ENCODE data around the gene MBOAT2. TPM values are rescaled to one million over a fixed set of nuclear protein-coding genes. Genes with fewer than 3 reads are reported as not detected.

The MBOAT2 gene
- total and polyA plus RNA-seq, 2 of the 13 experiments (the other 11 are each of a cell fraction or from before 2014, with no cell fraction given), result 0.11 to 0.36 TPM

DNA sequence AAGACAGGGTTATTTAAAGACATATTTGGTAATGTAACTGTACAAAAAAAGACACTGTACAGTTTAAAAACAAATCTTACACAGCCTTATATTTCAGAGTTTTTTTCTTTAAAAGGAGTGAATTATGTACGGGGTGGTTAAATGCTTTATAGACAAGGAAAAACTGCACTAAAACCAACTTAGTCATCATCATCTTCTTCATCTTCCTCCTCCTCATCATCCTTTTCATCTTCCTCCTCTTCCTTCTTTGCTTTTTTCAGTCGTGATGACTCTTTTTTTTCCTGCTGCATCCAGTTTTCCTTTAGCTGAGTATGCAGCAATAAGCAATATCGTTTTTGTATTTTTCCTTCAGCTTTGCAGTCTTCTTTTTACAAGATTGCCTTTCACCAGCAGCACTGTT, 14.6 kb upstream of the MBOAT2 start:
- no peaks in the 10 kb centered on the region for H3K36me3 ChIP-seq (replicated peaks in 1 of 2; ENCODE audit: control insufficient read depth in 1 of 2, insufficient read depth in 2 of 2, low read length in 2 of 2)
- in situ Hi-C loops (cut with HindIII; ENCODE audit: extremely low pct_ligation_motif_present, low pct_unique_long_range_greater_than_20kb) (no loop called here), intact Hi-C loops (cut with micrococcal nuclease; ENCODE audit: unreplicated experiment) (no loop called here)
- no peak for DNase-seq (ENCODE audit: low spot score)
- 6% methylated on average over 3 of the region's 3 CpGs for WGBS (ENCODE audit: low lambda C conversion rate)
- no peak overlapping the region for H3K9ac ChIP-seq (ENCODE audit: insufficient read depth, low read depth, low read length)
- H4K20me1 ChIP-seq (ENCODE audit: insufficient read depth, low read length), result no peaks in the 10 kb centered on the region
- H3K27me3 ChIP-seq (ENCODE audit: control insufficient read depth in 1 of 2, insufficient read depth in 2 of 2, low read length in 2 of 2), result peaks cover 0 to 23% of the 10 kb centered on the region in 2 experiments; a peak in 1 of 5 replicates
- H2AFZ ChIP-seq (ENCODE audit: low read length), result no peak overlapping the region
- H3K79me2 ChIP-seq (ENCODE audit: insufficient read depth, low read length), result no peaks in the 10 kb centered on the region
- no peak overlapping the region for H3K4me3 ChIP-seq (replicated peaks in 1 of 3; ENCODE audit: insufficient read depth in 1 of 3, low read depth in 2 of 3, low read length in 3 of 3)
- H3K4me1 ChIP-seq (ENCODE audit: insufficient read depth, low read length), result no peaks in the 10 kb centered on the region
- no peak overlapping the region for H3K27ac ChIP-seq (ENCODE audit: extremely low read length, insufficient read depth, low read length)
- ChIA-PET POLR2A (no interaction called here), CTCF (ENCODE audit: low intra/inter-chr PET ratio, low total read pairs) (no interaction called here)
- no peaks in the 10 kb centered on the region for H3K9me3 ChIP-seq (ENCODE audit: low read length)
- no peak overlapping the region for H3K4me2 ChIP-seq (ENCODE audit: low read depth, low read length)
- FAIRE-seq, result no peak
- TF ChIP-seq ZNF749 (CRISPR knock-in tag; IDR thresholded peaks at IDR 0.05; ENCODE audit: borderline replicate concordance) (no peak), ERF (CRISPR knock-in tag; IDR thresholded peaks at IDR 0.05) (no peak), ZNF891 (CRISPR knock-in tag; IDR thresholded peaks at IDR 0.05) (no peak), MED1 (CRISPR knock-in tag; IDR thresholded peaks at IDR 0.05) (no peak), ZNF607 (CRISPR knock-in tag; IDR thresholded peaks at IDR 0.05; ENCODE audit: borderline replicate concordance) (no peak), NFRKB (IDR thresholded peaks at IDR 0.05) (no peak), ELF3 (CRISPR knock-in tag; IDR thresholded peaks at IDR 0.05) (no peak), ZNF670 (CRISPR knock-in tag; IDR thresholded peaks at IDR 0.05; ENCODE audit: borderline replicate concordance) (no peak), FOSL2 (CRISPR knock-in tag; IDR thresholded peaks at IDR 0.05) (no peak), ZNF674 (CRISPR knock-in tag; IDR thresholded peaks at IDR 0.05; ENCODE audit: low read depth) (no peak), SUZ12 (IDR thresholded peaks at IDR 0.05; ENCODE audit: low read depth, low read length) (no peak), ZC3H13 (CRISPR knock-in tag; IDR thresholded peaks at IDR 0.05) (no peak), KAT2B (IDR thresholded peaks at IDR 0.05; ENCODE audit: borderline replicate concordance, low read depth, low read length) (no peak)
- TF ChIP-seq, protein P1, sequence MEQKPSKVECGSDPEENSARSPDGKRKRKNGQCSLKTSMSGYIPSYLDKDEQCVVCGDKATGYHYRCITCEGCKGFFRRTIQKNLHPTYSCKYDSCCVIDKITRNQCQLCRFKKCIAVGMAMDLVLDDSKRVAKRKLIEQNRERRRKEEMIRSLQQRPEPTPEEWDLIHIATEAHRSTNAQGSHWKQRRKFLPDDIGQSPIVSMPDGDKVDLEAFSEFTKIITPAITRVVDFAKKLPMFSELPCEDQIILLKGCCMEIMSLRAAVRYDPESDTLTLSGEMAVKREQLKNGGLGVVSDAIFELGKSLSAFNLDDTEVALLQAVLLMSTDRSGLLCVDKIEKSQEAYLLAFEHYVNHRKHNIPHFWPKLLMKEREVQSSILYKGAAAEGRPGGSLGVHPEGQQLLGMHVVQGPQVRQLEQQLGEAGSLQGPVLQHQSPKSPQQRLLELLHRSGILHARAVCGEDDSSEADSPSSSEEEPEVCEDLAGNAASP (CRISPR knock-in tag; IDR thresholded peaks at IDR 0.05; ENCODE audit: borderline replicate concordance), result no peak
- TF ChIP-seq, protein P2, sequence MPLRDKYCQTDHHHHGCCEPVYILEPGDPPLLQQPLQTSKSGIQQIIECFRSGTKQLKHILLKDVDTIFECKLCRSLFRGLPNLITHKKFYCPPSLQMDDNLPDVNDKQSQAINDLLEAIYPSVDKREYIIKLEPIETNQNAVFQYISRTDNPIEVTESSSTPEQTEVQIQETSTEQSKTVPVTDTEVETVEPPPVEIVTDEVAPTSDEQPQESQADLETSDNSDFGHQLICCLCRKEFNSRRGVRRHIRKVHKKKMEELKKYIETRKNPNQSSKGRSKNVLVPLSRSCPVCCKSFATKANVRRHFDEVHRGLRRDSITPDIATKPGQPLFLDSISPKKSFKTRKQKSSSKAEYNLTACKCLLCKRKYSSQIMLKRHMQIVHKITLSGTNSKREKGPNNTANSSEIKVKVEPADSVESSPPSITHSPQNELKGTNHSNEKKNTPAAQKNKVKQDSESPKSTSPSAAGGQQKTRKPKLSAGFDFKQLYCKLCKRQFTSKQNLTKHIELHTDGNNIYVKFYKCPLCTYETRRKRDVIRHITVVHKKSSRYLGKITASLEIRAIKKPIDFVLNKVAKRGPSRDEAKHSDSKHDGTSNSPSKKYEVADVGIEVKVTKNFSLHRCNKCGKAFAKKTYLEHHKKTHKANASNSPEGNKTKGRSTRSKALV (CRISPR knock-in tag; IDR thresholded peaks at IDR 0.05), result no peak
- BruUV-seq (replicated peaks), result no TSS peak
- no peak for ATAC-seq

Measured in HepG2 (cell line).